ENCODE data around the gene BBS7.
A peak's percentile ranks its signal among the peaks of the same experiment; 100 is the strongest.

Gene BBS7

DNA sequence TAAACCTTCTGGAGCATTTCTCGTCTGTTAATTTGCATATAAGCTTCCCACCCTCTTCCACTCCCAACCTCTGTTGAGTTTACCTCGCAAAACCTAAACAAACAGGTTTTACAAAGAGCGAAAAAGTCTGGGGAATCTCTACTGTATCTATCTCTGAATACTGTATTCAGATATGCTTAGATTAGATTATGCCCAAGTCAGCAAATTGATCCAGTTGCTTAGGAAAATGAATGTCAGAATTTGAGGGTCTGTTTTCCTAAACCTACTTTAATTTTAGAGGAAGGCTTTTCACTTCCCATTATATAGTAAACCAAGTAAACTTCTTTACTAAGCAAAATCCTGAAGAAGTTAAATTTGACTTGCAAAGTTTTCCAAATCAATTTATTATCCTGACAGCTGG, 53.3 kb downstream of the BBS7 start:
- ChIA-PET CTCF (interaction anchor here (0.7 kb wide), 1 partner anchor 986 kb away, joined by 4 read pairs; no protein-coding TSS in a partner anchor), POLR2A (ENCODE audit: low non-redundant PET) (no interaction called here)

DNA sequence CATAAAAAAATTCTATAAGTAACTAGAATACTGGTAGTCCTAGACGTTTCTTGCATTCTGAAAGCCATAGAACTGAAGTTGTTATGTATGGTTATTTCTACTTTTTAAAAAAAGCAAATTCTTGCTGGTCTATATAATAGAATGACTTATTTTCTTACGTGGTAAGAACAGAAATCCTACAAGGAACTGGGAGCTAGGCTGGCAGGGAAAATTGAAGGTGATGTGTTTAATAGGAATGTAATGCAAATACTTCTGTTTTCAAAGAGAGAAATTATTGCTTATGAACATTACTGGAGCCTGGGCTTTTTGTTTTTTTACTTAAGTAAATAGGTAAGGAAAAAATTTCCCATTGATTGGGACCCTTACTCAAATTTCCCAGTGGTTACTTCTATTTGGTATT, 55.5 kb downstream of the BBS7 start:
- no peak for DNase-seq (ENCODE audit: low spot score)
- ChIA-PET POLR2A (ENCODE audit: low non-redundant PET) (no interaction called here), CTCF (no interaction called here)
- H3K27ac ChIP-seq = no peak overlapping the region
- TF ChIP-seq, protein P1, sequence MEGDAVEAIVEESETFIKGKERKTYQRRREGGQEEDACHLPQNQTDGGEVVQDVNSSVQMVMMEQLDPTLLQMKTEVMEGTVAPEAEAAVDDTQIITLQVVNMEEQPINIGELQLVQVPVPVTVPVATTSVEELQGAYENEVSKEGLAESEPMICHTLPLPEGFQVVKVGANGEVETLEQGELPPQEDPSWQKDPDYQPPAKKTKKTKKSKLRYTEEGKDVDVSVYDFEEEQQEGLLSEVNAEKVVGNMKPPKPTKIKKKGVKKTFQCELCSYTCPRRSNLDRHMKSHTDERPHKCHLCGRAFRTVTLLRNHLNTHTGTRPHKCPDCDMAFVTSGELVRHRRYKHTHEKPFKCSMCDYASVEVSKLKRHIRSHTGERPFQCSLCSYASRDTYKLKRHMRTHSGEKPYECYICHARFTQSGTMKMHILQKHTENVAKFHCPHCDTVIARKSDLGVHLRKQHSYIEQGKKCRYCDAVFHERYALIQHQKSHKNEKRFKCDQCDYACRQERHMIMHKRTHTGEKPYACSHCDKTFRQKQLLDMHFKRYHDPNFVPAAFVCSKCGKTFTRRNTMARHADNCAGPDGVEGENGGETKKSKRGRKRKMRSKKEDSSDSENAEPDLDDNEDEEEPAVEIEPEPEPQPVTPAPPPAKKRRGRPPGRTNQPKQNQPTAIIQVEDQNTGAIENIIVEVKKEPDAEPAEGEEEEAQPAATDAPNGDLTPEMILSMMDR (conservative IDR thresholded peaks at IDR 0.05; ENCODE audit: low read depth) = no peak

More for the DNA sequence above, 53.3 kb downstream of the BBS7 start:
- TF ChIP-seq, protein P1 (conservative IDR thresholded peaks at IDR 0.05; ENCODE audit: low read depth) = no peak
- no peak overlapping the region for H3K27ac ChIP-seq
- DNase-seq (ENCODE audit: low spot score) = no peak

DNA sequence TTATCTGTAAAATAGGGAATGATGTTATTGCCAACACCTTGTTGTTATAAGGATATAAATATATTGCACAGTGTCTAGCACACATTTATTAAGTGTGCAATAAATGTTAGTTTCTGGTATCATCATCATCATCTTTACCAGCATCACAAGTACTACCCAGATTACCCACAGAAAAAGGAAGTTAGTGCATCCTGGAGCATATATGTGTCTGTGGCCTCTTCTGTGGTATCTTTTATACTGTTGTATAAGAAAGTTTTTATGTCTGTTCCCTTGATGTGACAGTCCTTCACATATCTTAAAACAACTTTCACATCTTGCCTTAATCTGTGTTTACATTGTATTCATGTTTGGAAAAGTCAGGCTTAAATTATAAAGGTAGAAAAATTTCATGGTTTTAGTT, 59.2 kb downstream of the BBS7 start:
- ChIA-PET POLR2A (ENCODE audit: low non-redundant PET) (no interaction called here), CTCF (no interaction called here)
- no peak overlapping the region for H3K27ac ChIP-seq
- TF ChIP-seq, protein P1 (conservative IDR thresholded peaks at IDR 0.05; ENCODE audit: low read depth) = no peak
- no peak for DNase-seq (ENCODE audit: low spot score)

DNA sequence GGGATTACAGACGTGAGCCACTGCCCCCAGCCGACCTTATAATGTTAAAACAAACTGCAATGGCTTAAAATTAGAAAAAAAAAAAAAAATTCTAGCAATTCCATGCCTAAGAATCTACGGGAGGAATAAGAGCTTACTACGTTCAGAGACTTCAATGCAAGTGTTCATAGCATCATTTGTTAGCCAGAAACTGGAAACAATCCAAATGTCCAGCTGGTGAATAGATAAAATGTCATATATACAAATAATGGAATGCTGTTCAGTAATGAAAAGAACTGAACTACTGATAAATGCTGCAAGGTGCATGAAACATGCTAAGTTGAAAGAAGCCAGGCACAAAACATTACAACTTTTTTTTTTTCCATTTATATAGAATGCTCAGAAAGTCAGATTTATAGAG, 63.9 kb downstream of the BBS7 start:
- TF ChIP-seq, protein P1 (conservative IDR thresholded peaks at IDR 0.05; ENCODE audit: low read depth) = no peak
- DNase-seq (ENCODE audit: low spot score) = no peak
- ChIA-PET POLR2A (ENCODE audit: low non-redundant PET) (no interaction called here), CTCF (no interaction called here)
- H3K27ac ChIP-seq = no peak overlapping the region

DNA sequence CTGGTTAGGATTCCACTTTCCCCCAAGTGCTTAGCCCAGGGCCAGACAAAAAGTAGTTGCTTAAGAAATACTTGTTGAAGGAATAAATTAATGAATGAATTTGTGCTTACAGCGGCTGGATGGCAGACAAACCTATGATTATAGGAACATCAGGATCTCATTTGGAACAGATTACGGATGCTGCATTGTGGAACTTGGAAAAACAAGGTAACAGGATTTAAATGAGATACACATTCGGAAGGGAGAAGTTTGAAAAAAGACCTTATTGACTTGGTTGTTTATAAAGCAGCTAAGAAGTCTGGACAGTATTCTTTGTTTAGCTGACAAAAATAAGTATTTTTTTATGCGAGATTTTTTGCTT, 68.6 kb downstream of the BBS7 start:
- ChIA-PET POLR2A (ENCODE audit: low non-redundant PET) (no interaction called here), CTCF (interaction anchor here (1.7 kb wide), 1 partner anchor 23 kb away, joined by 7 read pairs; no protein-coding TSS in a partner anchor)
- TF ChIP-seq, protein P1 (conservative IDR thresholded peaks at IDR 0.05; ENCODE audit: low read depth) = no peak
- DNase-seq (ENCODE audit: low spot score) = no peak
- peak overlapping the region; percentile 87 for H3K27ac ChIP-seq

DNA sequence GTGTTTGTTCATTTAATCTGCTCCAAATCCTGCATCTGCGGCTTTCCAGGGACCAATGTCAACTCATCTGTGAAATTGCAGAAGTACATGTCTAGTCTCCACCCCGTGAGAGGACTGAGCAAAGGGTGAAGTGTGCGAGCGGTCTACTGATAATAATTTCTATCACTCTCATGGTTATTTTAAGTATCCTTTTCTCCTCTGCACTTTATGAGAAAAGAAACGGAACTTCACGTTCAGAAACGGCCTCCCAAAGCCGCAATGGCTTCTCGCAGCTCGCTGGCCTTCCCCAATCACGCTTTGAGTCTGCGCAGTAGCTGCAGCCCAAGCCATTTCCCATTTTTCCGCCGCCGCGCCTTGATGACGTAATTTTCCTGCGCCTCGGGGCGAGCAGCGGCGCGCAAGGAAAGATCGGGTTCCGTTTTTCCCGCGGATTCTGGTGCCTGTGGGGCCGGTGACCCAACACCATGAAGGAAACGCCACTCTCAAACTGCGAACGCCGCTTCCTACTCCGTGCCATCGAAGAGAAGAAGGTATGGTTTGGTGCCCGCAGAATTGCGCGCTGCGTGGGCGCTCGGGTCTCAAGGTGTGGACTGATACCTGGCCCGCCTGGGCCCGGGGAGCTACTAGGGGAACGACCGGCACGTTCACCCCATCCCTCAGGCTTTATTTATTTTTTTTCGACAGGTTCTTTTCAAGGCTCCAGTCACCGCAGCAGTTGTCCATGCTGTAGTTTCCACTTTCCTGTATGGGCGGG, 69.1 kb downstream of the BBS7 start, which contains the start of gene EXOSC9:
TSS of gene EXOSC9 (plus strand) at position 363 of the 754 bp plus-strand sequence. CDS start at position 465, 102 bp downstream.
- peak within 1 kb of the TSS; percentile 87 for H3K27ac ChIP-seq
- ChIA-PET POLR2A (ENCODE audit: low non-redundant PET) (interaction anchor here (0.6 kb wide), 1 partner anchor 18 kb away, joined by 5 read pairs; no protein-coding TSS in a partner anchor), CTCF (interaction anchor here (1.7 kb wide), 1 partner anchor 24 kb away, joined by 7 read pairs; no protein-coding TSS in a partner anchor)
- TF ChIP-seq, protein P1 (conservative IDR thresholded peaks at IDR 0.05; ENCODE audit: low read depth) = no peak
- peak; percentile 82 for DNase-seq (ENCODE audit: low spot score)

Measured in RWPE1 (cell line).